HPDE6-E6E7 (cell line): ENCODE measurements around the gene ZDHHC1.
"Not testable (repeated sequence)": the region's sequence is repeated elsewhere in the genome, so short reads cannot be mapped to it uniquely, and the experiment has no call there.

Source experiments
- DNase-seq: peaks from one replicate; pipeline ENCODE4 v3.0.0; 2011; ENCODE audit warnings: missing footprints; ENCODE audit errors: extremely low spot score

The ZDHHC1 gene

DNA sequence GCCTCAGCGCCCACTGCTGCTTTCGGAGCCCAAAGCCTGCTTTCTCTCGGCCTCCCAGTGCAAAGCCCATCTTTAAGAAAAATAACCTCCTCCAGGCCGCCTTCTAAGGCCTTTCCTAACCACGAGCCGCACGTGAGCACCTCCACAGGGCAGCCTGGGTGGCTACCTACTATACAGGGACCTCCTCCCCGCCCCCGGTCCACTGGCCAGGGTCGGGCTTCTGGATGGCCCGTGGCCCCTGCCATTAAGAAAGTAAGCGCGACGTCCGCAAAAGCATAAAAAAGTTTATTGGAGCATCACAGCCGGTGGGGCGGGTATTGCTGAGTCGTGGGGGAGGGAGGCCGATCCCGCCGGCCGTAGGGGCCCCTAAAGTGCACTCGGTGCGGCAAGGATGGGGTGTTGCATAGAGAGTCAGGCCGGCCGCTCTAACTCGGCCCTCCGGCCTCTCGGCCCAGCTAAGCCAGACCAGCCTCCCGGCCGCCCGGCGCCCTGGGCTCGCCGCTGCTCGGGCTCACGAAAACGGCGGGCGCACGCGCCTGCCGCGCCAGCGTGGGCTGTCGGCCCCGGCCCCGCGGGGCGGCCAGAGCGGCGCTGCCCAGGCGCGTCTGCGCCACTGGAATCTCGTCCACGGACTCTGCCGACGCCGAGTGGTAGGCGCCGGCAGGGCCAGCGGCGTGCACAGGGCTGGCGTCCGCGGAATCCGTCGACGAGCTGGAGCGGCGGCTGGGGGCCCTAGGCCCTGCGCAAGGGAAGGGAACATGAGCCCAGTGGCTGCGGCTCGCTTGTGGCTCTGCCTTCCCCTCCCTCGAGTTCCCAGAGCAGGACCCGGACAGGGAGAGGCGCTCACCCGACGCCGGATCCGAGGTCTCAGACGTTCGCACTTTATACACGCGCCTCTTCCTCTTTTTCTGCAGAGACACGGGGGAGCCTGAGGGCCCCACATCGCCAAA is 21.8 kb downstream of the ZDHHC1 start:
- DNase-seq: no peak

DNA sequence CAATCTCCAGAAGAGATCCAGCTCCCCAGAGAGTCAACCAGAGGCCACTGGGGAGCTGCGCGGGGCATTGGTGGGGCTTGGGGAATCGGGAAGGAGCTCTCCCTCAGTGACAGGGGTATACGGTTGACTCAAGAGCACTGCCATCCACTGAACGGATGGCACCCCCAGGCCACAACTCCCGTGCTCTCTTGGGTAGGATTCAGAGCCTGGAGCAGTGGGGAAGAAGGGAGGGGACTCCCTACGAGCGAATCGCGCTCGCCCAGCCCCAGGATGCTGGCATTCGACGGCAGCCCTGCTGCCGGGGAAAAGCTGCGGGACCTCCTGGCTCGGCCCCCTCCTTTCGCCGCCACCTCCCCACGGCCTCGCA is 22.5 kb downstream of the ZDHHC1 start:
- no peak for DNase-seq

DNA sequence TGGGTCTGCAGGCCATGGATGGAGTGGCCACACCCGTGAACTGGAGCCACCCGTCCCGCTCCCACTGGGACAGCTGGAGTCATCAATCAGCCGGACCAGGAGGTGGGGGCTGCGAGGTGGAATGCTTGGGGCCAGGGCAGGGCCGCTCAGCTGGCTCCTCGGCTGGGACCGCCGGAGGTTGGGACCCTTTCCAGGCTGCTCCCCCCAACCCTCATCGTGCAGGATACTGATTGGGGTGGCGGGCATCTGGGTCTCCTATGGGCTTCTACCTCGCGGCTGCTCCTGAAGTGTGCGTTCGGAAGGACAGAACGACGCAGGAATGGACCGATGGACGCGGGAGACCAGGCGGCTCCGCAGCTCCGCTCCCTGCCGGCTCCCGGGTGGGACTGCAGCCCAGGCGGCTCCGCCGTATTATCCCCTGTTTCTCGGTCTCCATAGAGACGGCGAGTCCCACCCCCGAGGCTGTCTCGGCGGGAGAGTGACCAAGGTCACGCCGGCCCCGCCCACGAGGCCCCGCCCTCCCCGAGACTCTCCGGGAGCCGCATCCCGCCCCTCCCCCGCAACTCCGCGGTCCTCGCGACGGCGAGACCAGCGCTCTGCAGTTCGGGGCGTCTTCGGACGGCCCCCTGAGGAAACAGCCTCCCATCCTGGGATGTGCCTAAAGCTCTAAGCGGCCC is 23.0 kb downstream of the ZDHHC1 start, which contains the start of gene TPPP3:
TPPP3 (minus strand) TSS at position 388 of the 677 bp plus-strand sequence. CDS start 2,387 bp downstream, outside the sequence.
- DNase-seq: peak; percentile 79

DNA sequence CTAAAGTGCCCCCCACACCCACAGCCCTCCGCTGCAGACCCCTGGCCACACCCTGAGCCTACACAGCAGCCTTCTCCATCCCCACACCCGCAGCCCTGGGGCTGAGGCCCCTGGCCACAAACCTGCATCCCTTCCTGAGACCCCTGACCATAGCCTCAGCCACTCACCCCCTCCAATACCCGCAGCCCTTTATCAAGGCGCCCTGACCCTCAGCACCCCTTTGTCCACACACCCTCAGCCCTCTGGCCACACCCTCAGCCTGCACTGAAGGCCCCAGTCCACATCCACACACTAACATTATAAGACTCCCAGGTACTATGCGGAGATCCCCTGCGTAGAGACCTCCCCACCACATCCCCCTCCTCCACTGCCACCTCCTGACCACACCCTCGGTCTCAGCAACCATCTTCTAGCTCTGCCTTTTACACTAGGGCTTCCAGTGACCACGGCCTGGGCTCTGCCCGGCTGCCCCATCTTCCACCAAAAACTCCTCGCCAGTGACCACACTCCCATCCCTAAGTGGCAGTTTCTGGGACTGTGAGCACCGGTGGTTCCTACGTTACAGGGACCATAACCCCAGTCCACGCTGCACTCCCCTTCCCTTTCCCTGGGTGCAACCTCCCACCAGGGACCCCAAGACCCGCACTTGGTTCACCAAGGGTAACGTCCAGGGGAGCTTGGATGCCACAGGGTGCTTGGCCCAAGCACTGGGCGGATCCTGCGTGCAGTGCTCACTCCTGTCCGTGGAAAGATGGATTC is 23.8 kb downstream of the ZDHHC1 start:
- DNase-seq: no peak

DNA sequence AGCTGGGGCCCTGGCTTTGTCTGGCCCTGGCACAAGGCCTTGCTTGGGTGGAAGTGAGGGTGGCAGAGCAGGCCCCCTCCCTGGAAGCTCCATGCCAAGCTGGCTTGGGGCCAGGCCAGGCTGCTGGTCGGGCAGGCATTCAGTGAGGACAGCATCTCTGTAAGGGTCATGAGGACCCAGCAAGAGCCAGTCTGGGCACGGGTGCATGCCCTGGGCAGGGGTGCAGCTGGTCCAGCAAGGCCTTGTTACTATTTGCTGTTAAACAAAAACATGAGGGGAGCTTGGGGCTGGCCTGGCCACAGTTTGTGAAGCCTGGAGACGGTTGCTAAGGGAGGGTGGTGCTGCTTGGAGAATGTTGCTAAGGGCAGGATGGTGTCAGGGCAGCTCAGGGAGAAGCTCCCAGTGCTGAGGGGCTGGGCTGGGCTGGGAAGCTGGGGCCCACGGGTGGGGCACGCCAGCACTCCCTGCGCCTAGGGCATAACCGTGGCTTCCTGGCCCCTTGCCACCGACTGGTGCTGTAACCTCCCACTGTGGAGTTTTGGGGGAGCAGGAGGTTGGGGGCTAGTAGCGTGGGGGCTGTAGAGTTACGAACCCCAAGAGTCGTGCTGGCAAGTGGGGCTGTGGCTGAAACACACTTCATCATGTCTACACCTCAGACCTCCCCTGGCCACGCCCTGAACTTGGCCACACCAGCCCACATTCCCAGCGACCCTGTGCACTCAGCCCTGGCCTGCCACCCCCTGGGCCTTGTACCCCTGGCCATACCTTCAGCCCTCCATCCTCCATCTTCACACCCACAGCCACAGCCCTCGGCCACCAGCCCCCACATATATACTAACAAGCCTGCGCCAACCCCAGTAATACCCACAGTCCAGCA is 24.6 kb downstream of the ZDHHC1 start:
- DNase-seq: no peak

DNA sequence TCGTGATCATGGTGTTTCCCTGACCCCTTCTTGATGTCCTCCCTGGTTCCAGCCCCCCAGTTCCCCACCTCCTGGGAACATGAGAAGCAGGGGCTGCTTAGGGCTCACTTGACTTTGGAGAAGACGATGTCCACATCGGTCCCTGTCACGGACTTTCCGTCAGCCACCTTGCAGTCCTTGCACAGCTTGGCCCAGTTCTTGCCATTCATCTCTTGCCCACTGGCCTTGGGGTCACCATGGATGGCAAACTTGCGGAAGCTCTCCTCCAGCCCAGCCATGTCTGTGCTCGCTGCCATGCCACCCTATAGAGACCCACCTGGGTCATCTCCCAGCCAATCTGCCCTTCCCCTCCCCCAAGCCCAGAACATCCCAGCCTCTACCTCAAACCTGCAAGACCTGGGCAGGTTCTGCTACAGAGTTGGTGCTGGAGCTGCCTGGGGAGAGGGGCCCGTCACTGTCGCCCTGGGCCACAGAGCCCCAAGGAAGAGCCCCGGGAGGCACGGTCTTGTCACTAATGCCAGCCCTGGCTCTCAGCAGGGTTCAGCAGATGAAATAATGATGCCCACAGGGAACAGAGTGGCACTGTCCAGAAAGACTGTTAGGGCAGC is 25.4 kb downstream of the ZDHHC1 start:
- no peak for DNase-seq

DNA sequence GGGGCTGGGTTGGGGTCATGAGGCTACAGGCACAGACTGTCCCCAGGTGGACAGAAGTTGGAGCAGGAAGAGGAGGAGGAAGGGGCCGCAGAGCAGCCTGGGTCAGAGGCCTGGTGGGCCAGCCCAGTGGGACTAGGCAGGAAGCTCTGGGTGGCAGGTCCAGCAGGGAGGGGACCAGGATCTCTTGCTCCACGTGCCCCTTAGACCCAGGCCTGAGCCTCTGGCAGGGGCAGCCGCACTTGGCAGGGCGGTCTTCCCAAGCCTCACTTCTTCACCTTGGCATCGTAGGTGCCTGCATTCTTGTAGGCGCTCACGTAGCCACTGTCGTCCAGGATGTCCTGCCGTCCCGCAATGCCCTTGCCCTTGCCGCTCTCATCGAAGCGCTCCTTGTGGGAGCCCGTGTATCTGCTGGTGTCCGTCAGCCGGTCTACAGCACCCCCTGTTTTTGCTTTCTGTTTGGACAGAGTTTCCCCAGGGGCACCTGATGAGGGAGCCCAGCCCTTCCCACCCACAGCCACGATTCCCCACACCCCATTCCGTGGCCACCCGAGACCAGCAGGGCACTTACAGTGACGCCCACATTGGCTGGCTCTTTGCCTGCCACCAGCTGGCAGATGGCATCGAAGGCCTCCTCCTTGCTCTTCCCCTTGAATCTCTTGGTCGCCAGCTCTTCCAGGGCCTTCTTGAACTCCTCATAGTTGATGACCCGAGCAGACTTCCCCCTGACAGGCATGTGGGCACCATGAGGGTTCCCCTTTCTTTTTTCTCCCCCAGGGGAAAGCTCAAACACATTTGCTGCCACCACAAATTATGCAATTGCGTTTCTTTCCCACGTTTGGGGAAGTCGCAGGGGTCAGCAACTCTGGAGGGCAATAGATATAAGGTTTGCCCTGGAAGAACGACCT is 26.1 kb downstream of the ZDHHC1 start:
- DNase-seq: no peak

DNA sequence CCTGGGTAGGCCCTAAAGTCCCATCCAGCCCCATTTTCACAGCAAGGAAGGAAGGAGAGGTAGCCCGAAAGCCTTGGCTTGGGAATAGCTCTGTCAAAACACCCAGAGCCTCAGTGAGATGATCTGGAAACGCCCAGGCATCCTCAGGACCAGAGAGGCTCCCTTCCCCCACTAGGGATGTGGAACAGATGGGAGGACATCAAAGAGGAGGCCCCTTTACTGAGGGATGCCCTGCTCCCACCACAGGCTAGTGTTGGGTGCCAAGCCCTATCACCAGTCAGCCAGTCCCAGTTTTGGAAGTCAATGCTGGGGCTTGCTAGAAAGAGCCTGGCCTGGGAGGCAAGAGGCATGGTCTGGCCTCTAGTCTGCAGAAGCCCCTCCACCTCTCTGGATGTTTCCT is 27.7 kb downstream of the ZDHHC1 start:
- DNase-seq: no peak

DNA sequence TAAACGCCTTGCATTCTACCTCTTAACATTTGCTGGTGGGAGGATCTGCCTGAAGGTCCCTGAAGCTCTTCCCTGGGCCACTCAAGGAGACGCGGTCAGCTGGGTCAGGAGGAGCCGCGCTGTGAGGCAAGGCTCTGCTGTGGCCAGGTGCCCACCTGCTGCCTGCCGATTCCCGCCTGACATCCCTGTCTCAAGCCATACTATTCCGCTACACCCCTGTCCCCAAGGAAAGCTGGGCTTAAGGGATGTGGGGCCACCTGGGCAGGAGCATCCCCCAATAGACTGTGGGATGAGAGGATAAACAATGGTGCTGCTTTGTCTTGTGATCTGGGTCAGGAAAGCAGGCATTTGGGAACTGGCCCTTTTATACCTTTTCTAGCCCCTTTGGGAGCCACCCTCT is 28.1 kb downstream of the ZDHHC1 start:
- DNase-seq: no peak

DNA sequence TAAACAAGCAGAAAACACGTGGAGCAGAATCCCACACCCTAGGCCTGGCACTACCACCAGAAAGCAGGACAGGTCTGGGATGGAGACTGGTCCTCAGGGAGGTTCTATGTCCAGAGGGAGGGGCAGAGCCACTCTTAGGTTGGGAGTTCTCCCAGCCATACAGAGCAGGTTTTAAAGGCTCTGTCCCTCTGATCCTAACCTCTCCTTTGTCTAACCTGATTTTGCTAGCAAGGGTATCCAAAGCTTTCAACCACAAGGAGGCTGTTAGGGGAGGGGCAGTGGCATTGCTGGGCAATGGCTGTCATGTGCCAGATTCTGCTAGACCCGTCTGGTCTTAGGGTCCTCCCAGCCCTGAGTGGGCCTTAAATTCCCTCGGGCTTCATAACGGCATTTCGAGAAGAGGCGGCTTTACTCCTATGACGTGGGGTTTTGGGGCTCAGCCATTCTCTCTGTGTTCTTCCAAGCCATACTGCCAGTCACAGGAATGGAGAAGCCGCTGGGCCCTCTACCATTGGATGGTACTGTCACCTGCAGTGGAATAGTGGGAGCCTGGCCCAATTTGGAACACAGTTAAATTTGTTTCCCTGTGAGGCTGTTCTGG is 28.7 kb downstream of the ZDHHC1 start:
- no peak for DNase-seq

DNA sequence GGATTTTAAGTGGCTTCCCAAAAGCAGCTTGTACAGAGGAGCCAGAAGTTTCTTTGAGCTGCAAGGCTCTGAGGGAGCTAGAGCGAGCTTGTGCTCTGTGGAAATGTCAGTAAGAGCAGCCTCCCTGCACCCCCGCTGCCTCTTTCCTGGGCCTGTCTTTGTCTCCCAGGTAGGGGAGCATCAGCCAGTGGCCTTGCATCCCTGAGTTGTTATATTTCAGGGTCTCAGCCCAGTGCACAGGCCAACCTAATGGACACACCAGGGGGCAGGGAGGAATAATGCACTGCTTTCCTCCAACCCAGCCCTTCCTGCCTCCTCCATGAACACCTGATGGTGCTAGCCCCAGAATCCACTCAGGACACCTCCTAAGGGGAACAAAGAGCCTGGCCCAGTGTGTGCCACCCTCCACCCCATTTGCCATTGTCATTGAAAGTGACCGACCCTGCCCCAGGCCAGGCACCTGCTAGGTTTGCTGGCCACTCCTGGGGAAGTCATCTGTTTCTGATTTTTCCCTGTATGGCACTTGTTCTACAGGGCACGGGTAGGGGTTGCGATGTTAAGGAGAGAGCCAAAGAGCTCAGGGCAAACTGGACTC is 29.3 kb downstream of the ZDHHC1 start:
- DNase-seq: no peak

DNA sequence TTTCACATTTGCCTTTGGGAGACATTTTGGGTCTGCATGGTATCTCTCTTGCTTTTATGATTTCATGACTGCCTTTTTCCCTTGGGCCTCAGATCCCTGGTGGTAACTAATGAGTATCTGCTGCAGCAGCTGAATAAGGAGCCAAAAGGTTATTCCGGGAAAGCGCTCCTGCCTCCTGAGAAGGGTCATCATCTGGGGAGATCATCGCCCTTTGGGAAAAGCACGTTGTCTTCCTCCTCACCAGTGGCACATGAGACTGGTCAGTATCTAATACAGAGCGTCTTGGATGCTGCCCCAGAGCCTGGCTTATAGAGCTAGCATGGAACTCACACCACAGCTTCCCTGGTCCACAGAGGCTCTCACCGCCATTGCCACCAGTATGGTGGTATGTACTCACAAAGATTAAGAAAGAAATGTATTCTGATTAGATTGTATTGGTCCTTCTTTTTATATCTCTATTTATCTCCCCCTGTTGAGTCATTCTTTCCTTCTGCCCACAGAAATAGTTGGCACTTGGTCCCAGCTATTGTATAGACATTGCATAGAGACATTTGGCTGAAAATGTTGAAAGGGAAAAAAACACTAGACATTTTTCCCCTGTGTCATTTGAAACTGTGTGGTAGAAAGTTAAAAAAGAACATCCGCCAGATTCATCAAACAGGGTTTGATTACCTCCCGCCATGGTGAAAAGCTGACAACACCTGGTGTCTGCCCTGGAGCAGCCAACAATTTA is 31.3 kb downstream of the ZDHHC1 start:
- DNase-seq: no peak

DNA sequence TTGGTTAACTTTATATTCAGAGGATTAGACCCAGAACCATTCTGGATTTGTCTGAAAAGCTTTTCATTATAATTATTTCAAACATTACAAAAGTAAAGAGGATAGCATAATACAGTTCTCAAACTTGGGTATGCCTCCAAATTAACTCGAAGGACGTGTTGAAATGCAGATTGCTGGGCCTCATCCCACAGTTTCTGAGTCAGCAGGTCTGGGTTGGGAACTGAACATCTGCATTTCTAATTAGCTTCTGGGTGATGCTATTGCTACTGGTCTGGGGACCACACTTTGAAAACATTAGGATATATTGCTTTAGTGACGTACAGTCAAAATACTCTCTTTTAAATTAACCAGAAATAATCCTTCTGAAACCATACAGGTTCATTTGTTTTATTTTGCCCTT is 33.0 kb downstream of the ZDHHC1 start:
- DNase-seq: no peak

DNA sequence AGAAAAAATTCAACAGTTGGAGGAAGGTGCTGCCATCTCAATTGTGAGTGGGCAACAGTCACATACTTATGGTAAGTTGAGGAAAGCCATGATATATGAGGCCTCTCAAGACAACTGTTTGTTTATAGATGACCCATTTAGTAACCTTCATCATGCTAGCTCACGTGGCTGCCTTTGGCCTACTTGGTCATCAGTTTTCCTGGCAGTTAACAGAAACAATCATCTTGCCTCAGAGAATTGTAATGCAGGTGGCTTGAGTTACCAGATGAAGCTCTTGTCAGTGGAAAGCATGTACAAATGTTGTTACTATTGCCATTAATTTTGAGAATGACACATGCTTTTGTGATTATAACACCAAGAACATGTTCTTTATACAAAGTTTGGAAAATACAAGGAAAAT is 37.6 kb downstream of the ZDHHC1 start:
- no peak for DNase-seq

DNA sequence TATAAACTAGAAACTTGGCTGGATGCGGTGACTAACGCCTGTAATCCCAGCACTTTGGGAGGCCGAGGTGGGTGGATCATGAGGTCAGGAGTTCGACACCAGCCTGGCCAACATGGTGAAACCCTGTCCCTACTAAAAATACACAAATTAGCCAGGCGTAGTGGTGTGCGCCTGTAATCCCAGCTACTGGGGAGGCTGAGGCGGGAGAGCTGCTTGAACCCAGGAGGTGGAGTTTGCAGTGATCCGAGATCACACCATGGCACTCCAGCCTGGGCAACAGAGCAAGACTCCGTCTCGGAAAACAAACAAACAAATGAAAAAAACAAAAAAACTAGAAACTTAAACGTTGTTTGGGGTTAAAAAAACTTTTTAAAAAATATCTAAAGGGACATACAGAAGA is 40.3 kb downstream of the ZDHHC1 start:
- not testable (repeated sequence) for DNase-seq

DNA sequence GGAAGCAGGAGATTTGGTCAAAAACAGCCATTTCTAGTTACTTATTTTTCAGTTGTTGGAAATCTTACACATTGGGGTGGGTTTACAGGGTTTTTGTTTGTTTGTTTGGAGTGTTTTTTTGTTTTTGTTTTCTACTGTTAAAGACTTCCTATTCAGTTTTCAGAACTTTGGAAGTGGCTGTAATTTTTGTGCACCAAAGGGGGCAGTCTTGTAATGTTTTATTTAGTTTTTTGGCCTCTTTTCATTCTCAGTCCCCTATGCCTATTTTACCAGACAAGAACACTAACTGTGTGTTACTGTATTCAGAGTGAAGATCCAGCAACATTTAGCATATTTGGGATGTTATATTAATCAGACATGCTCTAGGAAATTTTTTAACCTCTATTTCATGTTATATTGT is 43.6 kb downstream of the ZDHHC1 start:
- no peak for DNase-seq

DNA sequence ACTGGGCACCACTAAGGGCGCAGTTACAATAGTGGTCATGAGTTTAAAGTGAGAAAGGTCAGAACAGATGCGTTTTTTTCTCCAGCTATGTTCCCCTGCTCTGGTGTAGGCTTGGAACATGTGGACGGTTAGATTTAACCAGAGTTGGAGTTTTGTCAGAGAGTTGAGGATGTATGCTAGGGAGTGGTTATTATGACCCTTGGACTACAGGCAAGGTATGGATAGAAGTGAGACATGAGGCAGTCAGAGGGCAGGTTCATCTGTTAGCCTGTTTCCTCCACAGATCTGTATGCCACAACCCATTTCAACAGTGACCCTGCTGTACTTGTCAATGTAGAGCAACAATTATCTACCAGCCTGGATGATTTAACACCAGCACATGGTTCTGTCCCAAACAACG is 45.6 kb downstream of the ZDHHC1 start:
- DNase-seq: no peak

DNA sequence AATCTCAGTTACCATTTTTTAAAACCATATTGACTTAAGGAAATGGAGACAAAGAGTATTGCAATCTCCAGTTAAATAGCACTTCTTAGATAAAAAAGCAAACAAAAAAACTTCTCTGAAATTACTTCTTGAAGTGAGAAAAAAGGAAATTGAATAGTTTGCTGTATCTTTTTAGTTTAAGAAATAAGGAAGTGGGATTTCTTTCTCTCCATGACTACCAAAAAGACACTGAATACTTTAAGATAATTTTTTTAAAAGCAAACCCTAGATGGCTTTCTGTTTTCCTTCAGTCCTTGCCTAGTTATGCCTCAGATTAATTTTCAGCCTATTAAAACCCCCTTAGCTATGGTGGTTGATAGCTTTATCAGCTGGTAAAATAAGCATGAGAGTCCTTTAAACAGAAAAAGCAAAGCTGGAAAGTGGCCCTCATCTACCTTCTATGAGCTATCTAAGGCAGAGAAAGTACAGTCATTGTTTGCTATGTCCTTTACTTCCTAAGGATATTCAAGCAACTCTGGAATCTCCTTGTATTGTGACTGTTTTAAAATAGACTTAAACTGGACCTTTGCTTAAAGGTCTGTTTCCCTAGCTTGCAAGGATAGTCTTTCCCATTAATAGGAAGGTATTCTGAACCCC is 51.6 kb downstream of the ZDHHC1 start:
- DNase-seq: no peak
